NCI-H82 treated with DMSO at 0.1 percent for 48 hours (cell line): Measurements from ENCODE around the gene ACADSB.

Experiments
- DNase-seq: peaks from one replicate; lab custom pipeline; 2025; ENCODE audit not compliant: unreplicated experiment; lab: John Stamatoyannopoulos, UW

ACADSB gene

GRCh38 chr10:123001370-123001769 lies 7.4 kb upstream of the ACADSB start:
- DNase-seq: no peak

DNA sequence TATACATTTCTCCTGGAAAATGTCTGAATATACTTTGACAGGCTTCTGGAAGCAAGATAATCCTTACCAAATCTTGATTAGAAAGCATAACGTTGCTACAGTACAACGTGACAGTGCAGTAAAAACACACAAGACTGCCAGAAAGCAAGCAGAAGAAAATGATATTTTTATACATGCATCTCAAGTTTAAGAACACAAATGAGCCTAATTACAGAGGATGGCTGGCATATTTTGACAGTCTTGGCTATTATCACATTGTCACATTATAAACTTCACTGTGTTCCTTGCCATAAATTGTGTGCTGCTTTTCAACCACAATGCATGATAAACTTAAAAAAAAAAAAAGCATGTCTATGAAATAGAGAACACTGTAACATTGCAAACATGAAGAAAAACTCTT lies 4.5 kb upstream of the ACADSB start:
- no peak for DNase-seq

DNA sequence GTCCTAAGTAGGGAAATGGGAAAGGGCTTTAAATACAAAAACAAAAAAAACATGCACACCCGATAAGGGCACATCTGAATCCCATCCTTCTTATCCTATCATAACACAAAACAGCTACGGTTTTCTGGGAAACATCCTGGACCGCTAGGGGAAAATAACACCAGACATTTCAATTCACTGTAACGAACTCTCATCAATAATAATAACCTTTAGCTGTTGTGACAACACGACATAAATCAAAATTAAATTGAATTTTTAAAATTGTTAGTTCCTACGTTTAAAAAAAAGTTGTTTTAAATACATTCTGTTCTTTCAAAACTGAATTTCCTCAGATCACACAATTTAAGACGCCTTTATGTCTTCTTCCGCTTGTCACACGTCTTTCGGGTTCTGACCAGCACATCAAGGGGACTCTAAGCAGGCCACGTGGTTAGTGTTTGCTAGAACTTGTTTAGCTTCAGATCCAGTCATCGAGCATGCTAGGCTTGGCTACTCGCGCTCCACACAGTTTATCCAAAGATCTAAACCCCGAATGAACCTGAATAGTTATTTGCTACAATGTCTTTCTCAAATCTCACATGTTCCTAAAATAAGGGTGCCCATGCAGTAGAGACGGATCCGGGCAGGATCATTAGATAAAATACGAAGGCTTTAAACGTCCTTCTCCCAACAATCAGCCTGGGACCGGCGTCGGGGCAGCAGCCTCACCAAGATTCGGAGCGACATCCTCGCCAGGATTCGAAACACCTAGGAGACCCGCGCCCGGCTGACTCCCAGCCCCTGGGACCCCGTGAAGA lies 1.1 kb upstream of the ACADSB start:
- peak; percentile 19 for DNase-seq

DNA sequence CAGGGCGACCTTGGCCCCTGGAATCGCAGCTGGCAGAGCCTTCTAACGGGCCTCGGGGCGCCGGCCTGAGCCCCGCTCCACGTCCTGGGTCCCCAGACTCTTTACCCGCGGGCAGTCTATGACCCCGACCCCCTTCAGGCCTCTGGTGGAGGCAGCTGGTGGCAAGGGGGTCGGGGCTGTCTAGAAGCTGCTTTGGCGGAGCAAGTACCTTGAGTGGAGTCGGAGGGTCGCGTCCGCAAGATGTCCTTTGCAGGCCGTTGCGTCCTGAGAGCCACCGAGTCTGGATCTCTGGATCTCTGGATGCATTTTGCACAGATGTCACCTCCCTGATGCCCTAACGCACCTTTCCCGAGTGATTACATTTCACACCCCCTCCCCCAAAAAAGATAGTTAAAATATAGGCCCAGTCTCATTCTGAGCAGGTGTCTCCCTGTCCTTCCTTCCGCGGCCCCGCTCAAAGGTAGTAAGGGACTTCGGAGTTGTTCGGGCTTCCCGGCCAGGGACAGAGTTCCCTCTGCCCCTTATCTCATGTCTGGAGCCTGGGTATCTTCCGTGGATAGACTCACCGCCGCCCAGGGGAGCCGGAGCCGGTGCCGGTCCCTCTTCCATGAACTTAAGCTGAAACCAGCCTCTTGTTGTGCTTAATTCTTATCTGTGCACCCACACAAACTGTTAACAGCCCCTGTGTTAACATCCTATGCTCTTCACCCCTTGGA lies 457 bp downstream of the ACADSB start:
- no peak for DNase-seq

GRCh38 chr10:123011987-123012386 lies 3.2 kb downstream of the ACADSB start:
- no peak for DNase-seq

GRCh38 chr10:123013456-123014419 lies 4.9 kb downstream of the ACADSB start:
- DNase-seq: no peak

DNA sequence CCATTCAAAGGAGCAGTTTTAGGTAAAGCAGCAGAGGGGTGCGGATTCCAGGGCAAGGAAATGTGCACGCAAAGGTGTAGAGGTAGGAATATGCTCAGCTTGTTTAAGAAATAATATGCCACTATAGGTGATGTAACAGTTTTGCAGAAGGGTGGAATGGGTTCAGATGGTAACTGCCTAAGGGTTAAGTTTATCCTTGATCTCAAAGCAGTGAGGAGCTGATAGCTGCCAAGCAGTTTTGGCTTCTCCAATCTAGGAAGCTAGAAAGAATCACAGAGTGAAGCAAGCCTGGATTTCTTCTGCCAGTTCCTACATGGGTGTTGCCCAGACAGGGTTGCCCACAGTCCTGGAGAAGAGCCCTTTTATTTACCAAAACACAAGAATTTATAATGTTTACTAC lies 6.0 kb downstream of the ACADSB start:
- no peak for DNase-seq

DNA sequence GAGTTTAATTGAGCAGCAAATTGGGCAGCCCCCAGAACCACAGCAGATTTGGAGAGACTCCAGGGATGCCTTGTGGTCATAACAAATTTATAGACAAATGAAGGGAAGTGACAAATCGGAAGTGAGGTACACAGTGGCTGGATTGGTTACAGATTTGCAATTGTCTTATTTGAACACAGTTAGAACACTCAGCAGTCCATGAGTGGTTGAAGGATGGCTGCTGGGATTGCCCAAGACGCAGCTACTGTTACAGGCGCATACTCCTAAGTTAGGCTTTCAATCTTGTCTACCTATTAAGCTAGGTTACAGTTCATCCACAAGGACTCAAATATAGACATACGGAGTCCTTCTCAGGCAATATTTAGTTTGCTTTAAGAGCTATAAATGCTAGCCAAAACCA lies 7.4 kb downstream of the ACADSB start:
- no peak for DNase-seq

DNA sequence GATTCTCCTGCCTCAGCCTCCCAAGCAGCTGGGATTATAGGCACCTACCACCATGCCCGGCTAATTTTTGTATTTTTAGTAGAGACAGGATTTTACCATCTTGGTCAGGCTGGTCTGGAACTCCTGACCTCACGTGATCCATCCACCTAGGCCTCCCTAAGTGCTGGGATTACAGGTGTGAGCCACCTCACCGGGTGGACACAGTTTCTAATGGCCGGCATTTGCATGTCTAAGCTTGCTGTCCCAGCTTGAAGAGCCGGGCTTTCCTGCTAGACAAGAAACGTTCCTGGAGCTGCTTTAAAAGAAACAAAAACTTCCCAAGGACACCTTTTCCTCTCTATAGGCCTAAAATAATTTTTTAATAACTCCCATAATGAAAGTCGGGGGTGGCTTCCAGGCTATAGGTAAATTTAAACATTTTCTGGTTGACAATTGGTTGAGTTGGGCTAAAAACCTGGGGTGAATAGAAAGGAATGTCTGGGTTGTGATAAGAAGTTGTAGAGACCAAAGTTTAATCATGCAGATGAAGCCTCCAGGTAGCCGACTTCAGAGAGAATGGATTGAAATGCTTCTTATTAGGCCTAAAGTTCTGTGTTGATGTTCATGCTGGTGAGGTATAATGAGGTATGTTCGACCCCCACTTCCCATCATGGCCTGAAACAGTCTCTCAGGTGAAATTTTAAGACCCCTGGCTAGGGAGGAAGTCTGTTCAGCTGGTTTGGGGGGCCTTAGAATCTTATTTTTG lies 8.8 kb downstream of the ACADSB start:
- no peak for DNase-seq

DNA sequence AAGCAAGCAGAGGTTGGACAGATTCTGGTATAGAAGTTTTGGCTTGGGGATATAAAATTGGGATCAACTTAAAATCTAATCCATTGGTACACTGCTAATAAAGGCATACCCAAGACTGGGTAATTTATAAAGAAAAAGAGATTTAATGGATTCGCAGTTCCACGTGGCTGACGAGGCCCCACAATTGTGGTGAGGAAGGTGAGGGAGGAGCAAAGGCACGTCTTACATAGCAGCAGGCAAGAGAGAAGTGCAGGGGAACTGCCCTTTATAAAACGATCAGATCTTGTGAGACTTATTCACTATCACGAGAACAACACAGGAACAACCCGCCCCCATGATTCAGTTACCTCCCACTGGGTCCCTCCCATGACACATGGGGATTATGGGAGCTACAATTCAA lies 9.7 kb downstream of the ACADSB start:
- no peak for DNase-seq

DNA sequence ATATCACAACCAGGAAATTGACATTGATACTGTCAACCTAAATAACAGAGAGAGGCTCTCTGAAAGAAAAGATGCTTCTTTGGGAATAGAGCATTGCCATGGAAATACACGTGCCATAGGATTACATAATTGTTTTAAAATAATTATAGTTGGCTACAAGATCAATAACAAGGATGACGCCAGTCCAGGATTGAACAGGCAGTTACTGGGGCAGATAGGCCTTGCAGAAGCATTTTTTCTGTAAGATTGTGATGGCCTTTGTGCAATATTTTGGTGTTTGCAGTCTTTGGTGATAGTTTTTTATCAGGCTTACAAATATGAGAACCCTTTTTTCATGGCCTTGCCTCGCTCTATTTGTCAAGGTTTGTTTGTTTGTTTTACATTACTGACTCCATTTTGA lies 10.5 kb downstream of the ACADSB start:
- DNase-seq: no peak

- DNase-seq: no peak
These were observed 11.3 kb downstream of the ACADSB start for GRCh38 chr10:123019941-123020703.

- peak; percentile 50 for DNase-seq
These were observed 12.7 kb downstream of the ACADSB start for GRCh38 chr10:123021517-123021916.

- no peak for DNase-seq
These were observed 15.7 kb downstream of the ACADSB start for GRCh38 chr10:123024540-123024939.

DNA sequence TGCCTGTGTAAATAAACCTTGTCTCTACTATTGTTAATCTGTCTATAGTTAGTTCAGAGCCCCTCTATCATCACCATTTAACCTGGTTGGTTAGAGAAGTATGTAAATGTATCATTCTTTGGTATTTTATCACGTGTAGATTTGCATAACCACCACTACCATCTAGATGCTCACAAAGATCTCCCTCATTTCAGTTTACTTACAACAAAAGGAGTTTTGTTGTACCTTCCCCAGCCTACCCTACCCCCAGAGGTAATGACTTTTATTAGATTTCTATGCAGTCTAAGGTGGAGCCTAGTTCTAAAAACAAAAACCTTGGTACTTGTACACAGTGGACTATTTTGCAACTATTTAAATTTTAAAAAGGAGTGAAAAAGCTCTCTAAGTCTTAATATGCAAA lies 17.5 kb downstream of the ACADSB start:
- no peak for DNase-seq

GRCh38 chr10:123027861-123028260 lies 19.1 kb downstream of the ACADSB start:
- DNase-seq: no peak

DNA sequence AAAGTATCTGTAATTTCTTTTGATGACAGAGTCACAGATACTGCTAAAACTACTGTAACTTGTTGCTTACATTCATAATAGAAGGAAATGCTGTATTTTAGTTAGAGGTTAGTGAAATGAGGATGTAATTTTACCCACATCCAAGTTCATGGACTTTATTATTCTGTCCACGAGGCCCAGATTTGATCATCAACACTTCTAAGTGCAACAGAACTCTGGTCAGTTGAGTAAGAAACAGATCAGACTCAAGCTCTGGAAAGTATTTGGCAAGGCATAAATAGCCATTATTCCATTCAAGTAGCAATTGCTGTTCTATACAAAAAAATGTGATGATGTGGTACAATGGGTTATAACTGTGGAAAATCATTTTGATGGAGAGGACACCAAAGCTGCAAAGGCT lies 22.3 kb downstream of the ACADSB start:
- no peak for DNase-seq

DNA sequence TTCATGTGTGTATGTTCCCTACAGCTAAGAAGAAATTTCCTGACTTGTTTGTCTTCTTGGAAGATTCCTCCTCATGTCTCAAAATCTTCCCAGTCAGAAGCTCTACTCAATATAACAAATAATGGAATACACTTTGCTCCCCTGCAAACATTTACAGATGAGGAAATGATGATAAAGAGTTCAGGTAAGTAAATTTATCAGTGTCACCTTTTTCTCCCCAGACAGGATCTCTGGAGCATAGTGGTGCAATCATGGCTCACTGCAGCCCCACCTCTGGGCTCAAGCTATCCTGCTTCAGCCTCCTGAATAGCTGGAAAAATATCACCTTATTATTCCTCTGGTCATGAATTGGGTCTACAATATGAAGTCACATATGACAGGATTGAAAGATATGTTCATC lies 25.5 kb downstream of the ACADSB start:
- no peak for DNase-seq

- DNase-seq: no peak
These were observed 26.8 kb downstream of the ACADSB start for GRCh38 chr10:123035467-123036086.
